C4-2B (cell line): ENCODE results near the gene SHB.
"Not testable (repeated sequence)": the region's sequence is repeated elsewhere in the genome, so short reads cannot be mapped to it uniquely, and the experiment has no call there.

Experiments used
- H3K27ac ChIP-seq: fragments of 450-650 bp; 2 replicates; pipeline ENCODE4 v1.5.1; 2017
- ZFX ChIP-seq: fragments of 450-650 bp; IDR thresholded peaks from 2 replicates; pipeline ENCODE4 v1.6.1; 2017
- TF ChIP-seq, protein P1 (sequence below): fragments of 450-650 bp; conservative IDR thresholded peaks from 2 replicates; pipeline ENCODE4 v1.5.1; 2017; ENCODE audit warnings: mild to moderate bottlenecking

The SHB gene

GRCh38 chr9:37913480-37914153 is 155.4 kb downstream of the SHB start:
- TF ChIP-seq, protein P1, sequence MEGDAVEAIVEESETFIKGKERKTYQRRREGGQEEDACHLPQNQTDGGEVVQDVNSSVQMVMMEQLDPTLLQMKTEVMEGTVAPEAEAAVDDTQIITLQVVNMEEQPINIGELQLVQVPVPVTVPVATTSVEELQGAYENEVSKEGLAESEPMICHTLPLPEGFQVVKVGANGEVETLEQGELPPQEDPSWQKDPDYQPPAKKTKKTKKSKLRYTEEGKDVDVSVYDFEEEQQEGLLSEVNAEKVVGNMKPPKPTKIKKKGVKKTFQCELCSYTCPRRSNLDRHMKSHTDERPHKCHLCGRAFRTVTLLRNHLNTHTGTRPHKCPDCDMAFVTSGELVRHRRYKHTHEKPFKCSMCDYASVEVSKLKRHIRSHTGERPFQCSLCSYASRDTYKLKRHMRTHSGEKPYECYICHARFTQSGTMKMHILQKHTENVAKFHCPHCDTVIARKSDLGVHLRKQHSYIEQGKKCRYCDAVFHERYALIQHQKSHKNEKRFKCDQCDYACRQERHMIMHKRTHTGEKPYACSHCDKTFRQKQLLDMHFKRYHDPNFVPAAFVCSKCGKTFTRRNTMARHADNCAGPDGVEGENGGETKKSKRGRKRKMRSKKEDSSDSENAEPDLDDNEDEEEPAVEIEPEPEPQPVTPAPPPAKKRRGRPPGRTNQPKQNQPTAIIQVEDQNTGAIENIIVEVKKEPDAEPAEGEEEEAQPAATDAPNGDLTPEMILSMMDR: peak; percentile 98
- TF ChIP-seq ZFX: no peak
- no peak overlapping the region for H3K27ac ChIP-seq

DNA sequence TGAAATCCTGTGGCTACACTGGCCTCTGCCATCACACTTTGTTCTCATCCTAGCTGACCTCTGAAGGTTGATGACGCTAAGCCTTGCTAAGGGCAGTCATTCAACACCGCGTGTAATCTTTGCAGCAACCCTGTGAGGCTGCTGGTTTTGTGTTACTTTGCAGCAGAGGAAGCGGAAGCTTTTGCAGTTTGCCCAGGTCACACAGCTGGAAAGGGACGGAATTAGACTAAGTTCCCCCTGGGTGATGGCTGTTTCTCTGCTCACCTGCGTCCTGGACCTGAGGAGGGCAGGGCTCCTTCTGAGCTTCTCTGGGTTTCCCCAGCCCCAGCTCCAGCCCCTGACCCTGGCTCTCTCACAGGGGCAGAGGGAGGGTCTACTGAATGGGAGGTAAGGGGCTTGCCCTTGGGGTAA is 157.8 kb downstream of the SHB start:
- H3K27ac ChIP-seq: no peak overlapping the region
- TF ChIP-seq, protein P1: no peak
- TF ChIP-seq ZFX: no peak

DNA sequence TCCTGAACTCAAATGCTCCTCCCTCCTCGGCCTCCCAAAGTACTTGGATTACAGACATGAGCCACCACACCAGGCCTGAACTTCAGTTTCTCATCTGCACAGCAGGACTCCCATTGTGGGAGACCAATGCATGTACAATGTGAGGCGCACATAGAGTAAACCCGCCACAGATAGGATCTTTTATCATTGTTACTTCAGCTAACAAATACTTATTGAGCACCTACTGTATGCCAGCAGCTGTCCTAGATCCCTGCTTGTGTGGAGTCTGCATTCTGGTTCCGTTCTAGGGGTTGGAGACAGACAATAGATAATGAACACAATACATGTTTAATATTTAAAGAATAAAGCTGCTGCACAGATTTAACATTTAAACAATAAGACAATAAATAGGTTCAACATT is 158.8 kb downstream of the SHB start:
- no peak for TF ChIP-seq ZFX
- TF ChIP-seq, protein P1: no peak
- no peak overlapping the region for H3K27ac ChIP-seq

DNA sequence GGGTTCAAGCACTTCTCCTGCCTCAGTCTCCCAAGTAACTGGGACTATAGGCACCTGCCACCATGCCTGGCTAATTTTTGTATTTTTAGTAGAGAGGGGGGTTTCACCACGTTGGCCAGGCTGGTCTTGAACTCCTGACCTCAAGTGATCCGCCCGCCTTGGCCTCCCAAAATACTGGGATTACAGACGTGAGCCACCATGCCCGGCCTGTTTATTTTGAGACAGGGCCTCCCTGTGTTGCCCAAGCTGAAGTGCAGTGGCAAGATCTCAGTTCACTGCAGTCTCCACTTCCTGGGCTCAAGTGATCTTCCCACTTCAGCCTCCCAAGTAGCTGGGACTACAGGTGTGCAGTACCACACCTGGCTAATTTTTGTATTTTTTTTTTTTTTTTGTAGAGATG is 159.2 kb downstream of the SHB start:
- not testable (repeated sequence) for H3K27ac ChIP-seq

- TF ChIP-seq, protein P1: no peak
- no peak for TF ChIP-seq ZFX
- no peak overlapping the region for H3K27ac ChIP-seq
Measured at GRCh38 chr9:37909326-37909725, 159.7 kb downstream of the SHB start.

DNA sequence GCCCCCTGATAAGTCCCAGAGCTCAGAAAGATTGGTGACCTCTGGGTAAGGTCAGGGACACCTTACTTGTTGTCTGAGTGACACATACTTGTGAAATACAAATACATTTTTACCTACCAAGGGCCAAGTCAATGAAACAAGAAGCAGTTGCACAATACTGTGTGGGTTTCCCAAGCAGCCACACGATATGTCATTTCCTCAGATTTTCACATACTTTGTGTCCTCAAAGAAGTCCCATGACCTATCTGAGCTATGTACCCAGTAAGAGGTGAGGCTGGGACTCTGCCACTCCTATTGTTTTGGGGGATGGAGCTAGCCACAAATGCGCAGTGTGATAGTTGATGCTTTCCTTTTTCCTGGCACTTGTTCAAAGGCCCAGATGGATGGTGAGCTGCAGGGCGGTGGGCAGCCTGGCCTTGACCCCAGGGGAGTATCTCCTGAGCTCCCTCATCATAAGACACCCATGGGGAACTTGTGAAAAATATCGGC is 160.3 kb downstream of the SHB start:
- H3K27ac ChIP-seq: no peak overlapping the region

DNA sequence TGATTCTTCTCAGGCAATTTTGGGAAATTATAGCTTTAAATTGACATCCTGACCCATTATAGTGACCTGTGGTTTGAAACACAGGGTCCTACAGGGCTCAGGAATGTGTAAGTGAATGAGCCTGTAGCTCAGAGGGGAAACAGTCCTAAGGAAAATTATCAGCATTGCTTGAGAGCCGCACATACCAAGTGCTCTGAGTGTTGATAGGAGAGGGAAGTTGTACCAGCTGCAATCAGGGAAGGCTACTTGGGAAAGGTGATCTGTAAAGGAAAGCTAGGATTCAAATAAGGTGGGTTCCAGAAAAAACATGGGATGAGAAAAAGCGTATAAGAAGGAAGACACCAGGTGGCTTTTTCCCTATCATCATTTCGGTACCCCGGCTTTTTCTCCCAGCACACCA is 160.7 kb downstream of the SHB start:
- no peak overlapping the region for H3K27ac ChIP-seq
- no peak for TF ChIP-seq ZFX
- TF ChIP-seq, protein P1: no peak

More for the DNA sequence above, 160.3 kb downstream of the SHB start:
- no peak for TF ChIP-seq ZFX
- TF ChIP-seq, protein P1: no peak
